Activated CD4-positive, alpha-beta T cell treated with anti-CD3 and anti-CD28 coated beads, Interleukin-2, amount 10 ng/mL, durations not matched to agents 7 days and 5 days (primary cell): ENCODE results near the gene CACNA2D1. TPM values are rescaled to one million over a fixed set of nuclear protein-coding genes. Genes with fewer than 3 reads are reported as not detected.
"Not testable (repeated sequence)": the region's sequence is repeated elsewhere in the genome, so short reads cannot be mapped to it uniquely, and the experiment has no call there.

ENCODE experiments used
- CTCF ChIA-PET: fragments of 350-600 bp; sonication (Branson Sonifier 250); formaldehyde crosslinking; loops from one replicate; lab custom pipeline; 2021; ENCODE audit warnings: antibody characterized with exemption; lab: Charles Lee
- POLR2A ChIA-PET: fragments of 350-600 bp; sonication (Branson Sonifier 250); formaldehyde crosslinking; loops from one replicate; lab custom pipeline; 2021; ENCODE audit warnings: antibody characterized with exemption; lab: Charles Lee
- DNase-seq: peaks from one replicate; pipeline ENCODE4 v3.0.0-alpha.2; 2020
- H3K27ac Mint-ChIP-seq: one replicate; pipeline ENCODE4 v1.8.0; 2021; ENCODE audit warnings: mild to moderate bottlenecking, moderate library complexity, mixed read lengths
- H3K27me3 Mint-ChIP-seq: one replicate; pipeline ENCODE4 v1.8.0; 2021; ENCODE audit warnings: mixed read lengths
- H3K36me3 Mint-ChIP-seq: one replicate; pipeline ENCODE4 v1.8.0; 2021; ENCODE audit warnings: low read depth, mixed read lengths
- H3K4me1 Mint-ChIP-seq: one replicate; pipeline ENCODE4 v1.8.0; 2021; ENCODE audit warnings: mixed read lengths
- H3K4me3 Mint-ChIP-seq: one replicate; pipeline ENCODE4 v1.8.0; 2021; ENCODE audit warnings: mild to moderate bottlenecking, moderate library complexity, mixed read lengths
- H3K9me3 Mint-ChIP-seq: one replicate; pipeline ENCODE4 v1.8.0; 2021; ENCODE audit warnings: mixed read lengths
- total RNA-seq, 2 experiments: library from RNA; stranded (reverse); gene quantifications; one replicate each; pipeline ENCODE4 v1.2.3, GENCODE V29; 2021

Gene CACNA2D1
- total RNA-seq, 2 experiments from 2014 or later: not detected

GRCh38 chr7:82019551-82020475 is 423.8 kb downstream of the CACNA2D1 start:
- Mint-ChIP-seq H3K27ac (no peak overlapping the region), H3K4me3 (no peak overlapping the region), H3K9me3 (no peaks in the 10 kb centered on the region), H3K4me1 (no peaks in the 10 kb centered on the region), H3K36me3 (no peaks in the 10 kb centered on the region), H3K27me3 (no peaks in the 10 kb centered on the region)
- CTCF ChIA-PET: no interaction called here
- no peak for DNase-seq
- POLR2A ChIA-PET: no interaction called here

DNA sequence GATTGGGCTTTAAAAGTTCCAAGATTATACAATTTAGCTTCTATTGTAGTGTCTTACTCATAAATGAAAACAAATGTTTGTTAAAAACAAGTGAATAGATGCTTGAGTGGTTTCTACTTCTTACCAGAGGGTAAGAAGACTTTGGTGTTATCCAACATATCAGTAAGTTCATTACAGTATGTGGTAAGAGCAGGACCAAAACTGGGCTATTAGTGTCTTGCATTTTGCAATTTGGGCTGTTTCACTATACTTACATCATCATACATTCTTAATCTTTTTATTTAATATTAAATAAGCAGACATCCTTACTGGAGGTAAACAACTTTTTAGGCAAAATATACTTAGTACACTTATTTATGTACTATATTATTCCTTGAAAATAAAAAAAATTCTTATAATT is 425.4 kb downstream of the CACNA2D1 start:
- Mint-ChIP-seq H3K36me3 (no peaks in the 10 kb centered on the region), H3K9me3 (no peaks in the 10 kb centered on the region), H3K4me3 (no peak overlapping the region), H3K4me1 (no peaks in the 10 kb centered on the region), H3K27ac (no peak overlapping the region), H3K27me3 (no peaks in the 10 kb centered on the region)
- CTCF ChIA-PET: no interaction called here
- DNase-seq: no peak
- POLR2A ChIA-PET: no interaction called here

- H3K4me3 Mint-ChIP-seq: no peak overlapping the region
- DNase-seq: no peak
- H3K4me1 Mint-ChIP-seq: no peaks in the 10 kb centered on the region
- no peaks in the 10 kb centered on the region for H3K36me3 Mint-ChIP-seq
- ChIA-PET CTCF (no interaction called here), POLR2A (no interaction called here)
- H3K27me3 Mint-ChIP-seq: no peaks in the 10 kb centered on the region
- H3K9me3 Mint-ChIP-seq: no peaks in the 10 kb centered on the region
- no peak overlapping the region for H3K27ac Mint-ChIP-seq
Measured at GRCh38 chr7:82017334-82017943, 426.1 kb downstream of the CACNA2D1 start.

DNA sequence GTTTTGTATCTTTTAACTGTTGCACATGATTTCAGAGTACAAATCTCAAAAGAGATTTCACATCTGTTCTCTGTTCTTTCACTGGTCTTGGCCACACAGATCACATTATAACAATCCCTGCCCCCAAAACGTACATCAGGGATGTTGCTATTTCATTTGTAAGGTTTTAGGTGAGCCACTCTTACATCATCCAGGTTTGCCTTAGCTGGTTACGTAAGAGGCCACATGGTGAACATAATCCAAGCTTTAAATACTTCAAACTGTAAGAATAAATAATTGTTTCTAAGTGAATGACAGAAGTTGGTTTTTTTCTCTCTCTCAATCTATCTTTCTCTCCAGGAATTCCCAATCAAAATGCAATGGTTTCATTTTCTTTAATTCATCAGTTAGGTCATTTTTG is 427.8 kb downstream of the CACNA2D1 start:
- CTCF ChIA-PET: no interaction called here
- no peaks in the 10 kb centered on the region for H3K9me3 Mint-ChIP-seq
- H3K36me3 Mint-ChIP-seq: no peaks in the 10 kb centered on the region
- H3K4me3 Mint-ChIP-seq: no peak overlapping the region
- H3K4me1 Mint-ChIP-seq: no peaks in the 10 kb centered on the region
- no peaks in the 10 kb centered on the region for H3K27me3 Mint-ChIP-seq
- no peak overlapping the region for H3K27ac Mint-ChIP-seq
- DNase-seq: no peak
- POLR2A ChIA-PET: no interaction called here

DNA sequence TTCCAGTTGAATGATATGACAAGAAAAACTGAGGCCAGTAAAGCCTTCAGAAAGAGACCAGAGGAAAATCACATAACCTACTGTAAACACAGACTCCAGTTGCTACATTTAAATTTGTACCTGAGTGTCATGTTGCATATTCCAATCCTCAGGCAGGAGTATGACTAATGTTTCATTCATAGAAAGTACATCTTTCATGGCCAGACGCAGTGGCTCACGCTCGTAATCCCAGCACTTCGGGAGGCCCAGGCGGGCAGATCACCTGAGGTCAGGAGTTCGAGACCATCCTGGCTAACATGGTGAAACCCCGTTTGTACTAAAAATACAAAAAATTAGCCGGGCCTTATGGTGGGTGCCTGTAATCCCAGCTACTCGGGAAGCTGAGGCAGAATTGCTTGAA is 429.0 kb downstream of the CACNA2D1 start:
- H3K36me3 Mint-ChIP-seq, CTCF ChIA-PET, H3K4me3 Mint-ChIP-seq, H3K27me3 Mint-ChIP-seq, POLR2A ChIA-PET, H3K4me1 Mint-ChIP-seq, H3K9me3 Mint-ChIP-seq, DNase-seq, H3K27ac Mint-ChIP-seq: not testable (repeated sequence)

DNA sequence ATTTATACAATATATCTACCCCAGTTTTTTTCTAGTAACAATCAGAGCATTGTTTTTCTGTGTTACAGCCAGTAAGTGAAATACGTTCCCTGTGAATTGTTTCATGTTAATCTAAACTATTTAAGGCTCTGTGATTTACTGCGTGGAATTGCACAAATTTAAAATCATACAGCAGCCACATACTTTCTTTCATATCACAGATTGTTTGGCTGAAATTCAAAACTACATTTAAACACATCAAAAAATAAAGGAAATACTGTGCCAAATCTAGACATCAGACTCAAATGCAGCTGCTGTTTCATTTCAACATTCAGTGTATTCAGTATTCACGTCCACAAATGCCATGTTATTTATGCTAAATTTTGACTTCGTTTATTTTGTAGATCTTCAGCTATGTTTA is 431.1 kb downstream of the CACNA2D1 start:
- H3K4me3 Mint-ChIP-seq: no peak overlapping the region
- POLR2A ChIA-PET: no interaction called here
- no peaks in the 10 kb centered on the region for H3K9me3 Mint-ChIP-seq
- H3K27ac Mint-ChIP-seq: no peak overlapping the region
- no peaks in the 10 kb centered on the region for H3K36me3 Mint-ChIP-seq
- CTCF ChIA-PET: no interaction called here
- H3K27me3 Mint-ChIP-seq: no peaks in the 10 kb centered on the region
- DNase-seq: no peak
- no peaks in the 10 kb centered on the region for H3K4me1 Mint-ChIP-seq

DNA sequence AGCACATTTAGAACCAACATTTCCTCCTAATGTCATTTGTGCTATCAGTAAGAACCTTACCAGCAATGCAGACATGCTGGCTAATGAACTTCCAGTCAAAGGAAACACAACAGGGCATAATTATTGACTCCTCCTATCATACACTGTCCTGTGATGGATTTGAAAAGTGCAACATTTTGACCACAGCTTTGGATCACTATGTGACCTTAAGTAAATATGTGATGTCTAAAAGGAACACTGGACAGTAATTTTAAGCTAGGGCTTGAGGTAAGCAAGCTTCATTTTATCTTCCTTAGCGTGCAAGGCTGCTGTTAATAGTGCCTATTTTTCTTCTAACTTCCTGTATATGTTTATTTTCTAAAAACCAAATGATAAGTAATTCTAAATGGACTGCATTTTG is 433.2 kb downstream of the CACNA2D1 start:
- ChIA-PET CTCF (no interaction called here), POLR2A (no interaction called here)
- no peak overlapping the region for H3K27ac Mint-ChIP-seq
- H3K36me3 Mint-ChIP-seq: no peaks in the 10 kb centered on the region
- H3K9me3 Mint-ChIP-seq: no peaks in the 10 kb centered on the region
- no peaks in the 10 kb centered on the region for H3K4me1 Mint-ChIP-seq
- H3K4me3 Mint-ChIP-seq: no peak overlapping the region
- no peaks in the 10 kb centered on the region for H3K27me3 Mint-ChIP-seq
- DNase-seq: no peak

DNA sequence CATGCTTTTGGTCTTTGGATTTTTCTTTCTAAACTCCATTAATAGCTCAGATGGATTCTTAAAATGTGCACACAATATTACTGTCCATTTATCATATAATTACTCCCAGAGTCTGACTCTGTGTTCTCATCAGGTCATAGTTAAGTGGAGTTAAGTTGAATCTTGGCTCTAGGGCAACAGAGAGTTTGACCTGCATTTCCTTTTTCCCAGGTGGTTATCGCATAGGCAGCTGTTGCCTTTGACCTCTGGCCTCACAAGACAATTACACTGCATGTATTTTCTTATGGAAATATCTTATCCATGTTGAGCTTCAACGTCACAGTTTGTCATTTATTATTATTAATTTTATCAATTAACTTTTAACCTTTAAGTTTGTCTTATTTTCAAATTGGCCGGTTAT is 436.3 kb downstream of the CACNA2D1 start:
- Mint-ChIP-seq H3K4me1 (no peaks in the 10 kb centered on the region), H3K27ac (no peak overlapping the region), H3K4me3 (no peak overlapping the region), H3K9me3 (no peaks in the 10 kb centered on the region), H3K27me3 (no peaks in the 10 kb centered on the region), H3K36me3 (no peaks in the 10 kb centered on the region)
- ChIA-PET POLR2A (no interaction called here), CTCF (no interaction called here)
- no peak for DNase-seq

- no peak overlapping the region for H3K27ac Mint-ChIP-seq
- no peaks in the 10 kb centered on the region for H3K4me1 Mint-ChIP-seq
- DNase-seq: no peak
- H3K36me3 Mint-ChIP-seq: no peaks in the 10 kb centered on the region
- H3K4me3 Mint-ChIP-seq: no peak overlapping the region
- ChIA-PET POLR2A (no interaction called here), CTCF (no interaction called here)
- no peaks in the 10 kb centered on the region for H3K9me3 Mint-ChIP-seq
- no peaks in the 10 kb centered on the region for H3K27me3 Mint-ChIP-seq
Measured at GRCh38 chr7:82005056-82005455, 438.5 kb downstream of the CACNA2D1 start.

GRCh38 chr7:81993186-81993585 is 450.4 kb downstream of the CACNA2D1 start:
- DNase-seq: no peak
- Mint-ChIP-seq H3K36me3 (no peaks in the 10 kb centered on the region), H3K4me1 (no peaks in the 10 kb centered on the region), H3K27ac (no peak overlapping the region), H3K9me3 (no peaks in the 10 kb centered on the region), H3K27me3 (no peaks in the 10 kb centered on the region), H3K4me3 (no peak overlapping the region)
- POLR2A ChIA-PET: no interaction called here
- CTCF ChIA-PET: no interaction called here

- Mint-ChIP-seq H3K4me1 (no peaks in the 10 kb centered on the region), H3K4me3 (no peak overlapping the region), H3K27me3 (no peaks in the 10 kb centered on the region), H3K27ac (no peak overlapping the region), H3K36me3 (no peaks in the 10 kb centered on the region), H3K9me3 (no peaks in the 10 kb centered on the region)
- CTCF ChIA-PET: interaction anchor here (0.7 kb wide), 1 partner anchor 33 kb away, joined by 3 read pairs; no protein-coding TSS in a partner anchor
- DNase-seq: no peak
- POLR2A ChIA-PET: no interaction called here
Measured at GRCh38 chr7:81990395-81990794, 453.2 kb downstream of the CACNA2D1 start.

DNA sequence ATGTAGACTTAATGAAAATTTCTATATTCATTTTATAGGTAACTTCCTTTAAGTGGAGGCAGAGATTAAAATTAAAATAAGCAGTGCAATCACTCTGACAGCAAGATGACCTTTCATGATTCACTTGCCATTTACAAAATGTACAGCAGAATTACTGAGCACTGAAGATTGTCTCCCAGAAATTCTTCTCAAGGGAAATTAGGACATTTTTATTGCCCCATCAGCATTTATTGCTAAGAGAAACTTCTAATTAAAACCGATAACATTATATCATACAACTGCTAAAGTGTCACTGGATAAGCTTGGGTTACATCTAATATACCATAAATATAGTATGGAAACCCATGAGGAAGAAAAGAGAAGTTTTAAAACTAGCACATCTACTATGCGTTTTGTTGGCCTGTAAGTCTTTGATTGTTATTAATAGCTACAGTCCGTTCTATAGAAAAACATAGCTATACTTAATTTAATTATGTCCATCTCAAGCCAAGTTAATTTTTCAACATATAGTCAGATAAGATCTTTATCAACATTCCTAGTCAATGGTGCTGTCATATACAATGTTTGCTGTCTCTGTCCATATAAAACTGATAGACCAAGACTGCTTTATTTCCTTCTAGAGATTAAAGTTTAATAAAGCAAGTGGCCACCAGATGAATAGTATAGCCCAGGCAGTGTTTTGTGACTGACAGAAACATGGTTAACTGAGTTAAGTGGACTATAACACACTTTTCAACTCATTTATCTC is 456.7 kb downstream of the CACNA2D1 start:
- Mint-ChIP-seq H3K4me3 (no peak overlapping the region), H3K4me1 (no peaks in the 10 kb centered on the region), H3K27me3 (no peaks in the 10 kb centered on the region), H3K36me3 (no peaks in the 10 kb centered on the region), H3K27ac (no peak overlapping the region), H3K9me3 (no peaks in the 10 kb centered on the region)
- CTCF ChIA-PET: no interaction called here
- POLR2A ChIA-PET: no interaction called here
- no peak for DNase-seq

DNA sequence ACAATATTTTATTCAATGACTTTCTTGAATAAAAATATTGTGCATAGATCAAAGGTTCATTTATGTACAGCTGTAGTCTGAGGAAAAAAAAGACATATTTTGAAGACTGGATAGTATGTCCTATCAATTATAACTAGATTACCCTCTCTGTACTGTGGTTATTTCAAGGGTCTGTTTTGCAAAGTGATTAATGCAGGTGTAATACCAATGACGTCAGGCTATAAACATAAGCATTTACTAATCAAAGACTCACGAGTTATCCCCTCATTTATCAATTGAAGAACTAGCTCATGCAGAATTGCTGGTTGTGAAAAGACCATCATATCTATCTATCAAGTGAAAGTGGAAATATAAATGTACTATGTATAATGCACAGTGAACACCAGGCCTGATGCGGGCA is 460.2 kb downstream of the CACNA2D1 start:
- H3K4me1 Mint-ChIP-seq: no peaks in the 10 kb centered on the region
- DNase-seq: no peak
- POLR2A ChIA-PET: no interaction called here
- no peaks in the 10 kb centered on the region for H3K36me3 Mint-ChIP-seq
- no peaks in the 10 kb centered on the region for H3K9me3 Mint-ChIP-seq
- H3K4me3 Mint-ChIP-seq: no peak overlapping the region
- CTCF ChIA-PET: interaction anchor here (0.7 kb wide), 1 partner anchor 62 kb away, joined by 3 read pairs; no protein-coding TSS in a partner anchor
- no peaks in the 10 kb centered on the region for H3K27me3 Mint-ChIP-seq
- no peak overlapping the region for H3K27ac Mint-ChIP-seq
